HG02759 (cell line): ENCODE data around the gene BAIAP2L1.

Experiments used
- ATAC-seq: cut with Tn5 transposase; IDR thresholded peaks from one replicate; pipeline ENCODE4 v1.9.1; 2021; ENCODE audit warnings: mild to moderate bottlenecking, moderate library complexity; ENCODE audit not compliant: unreplicated experiment

Gene BAIAP2L1

GRCh38 chr7:98360221-98361130, 40.4 kb downstream of the BAIAP2L1 start:
- ATAC-seq: no peak

- ATAC-seq: no peak
Measured at GRCh38 chr7:98359395-98359794, 41.5 kb downstream of the BAIAP2L1 start.

GRCh38 chr7:98358706-98359105, 42.2 kb downstream of the BAIAP2L1 start:
- ATAC-seq: no peak

- no peak for ATAC-seq
Measured at GRCh38 chr7:98357751-98358161, 43.1 kb downstream of the BAIAP2L1 start.

GRCh38 chr7:98355250-98355538, 45.7 kb downstream of the BAIAP2L1 start:
- no peak for ATAC-seq

- ATAC-seq: no peak
Measured at GRCh38 chr7:98354511-98355249, 46.2 kb downstream of the BAIAP2L1 start.

- ATAC-seq: no peak
Measured at GRCh38 chr7:98354052-98354451, 46.8 kb downstream of the BAIAP2L1 start.

GRCh38 chr7:98352621-98353020, 48.3 kb downstream of the BAIAP2L1 start:
- no peak for ATAC-seq

- no peak for ATAC-seq
Measured at GRCh38 chr7:98351136-98351535, 49.8 kb downstream of the BAIAP2L1 start.

GRCh38 chr7:98348726-98349474, 52.0 kb downstream of the BAIAP2L1 start:
- ATAC-seq: no peak

GRCh38 chr7:98346515-98347069, 54.3 kb downstream of the BAIAP2L1 start:
- no peak for ATAC-seq

- no peak for ATAC-seq
Measured at GRCh38 chr7:98341106-98341505, 59.8 kb downstream of the BAIAP2L1 start.

GRCh38 chr7:98339043-98339442, 61.8 kb downstream of the BAIAP2L1 start:
- no peak for ATAC-seq

- ATAC-seq: no peak
Measured at GRCh38 chr7:98338441-98338840, 62.4 kb downstream of the BAIAP2L1 start.

GRCh38 chr7:98335411-98335977, 65.4 kb downstream of the BAIAP2L1 start:
- ATAC-seq: no peak

- no peak for ATAC-seq
Measured at GRCh38 chr7:98334081-98334480, 66.8 kb downstream of the BAIAP2L1 start.

- no peak for ATAC-seq
Measured at GRCh38 chr7:98330926-98331529, 69.9 kb downstream of the BAIAP2L1 start.

- ATAC-seq: no peak
Measured at GRCh38 chr7:98329791-98330373, 71.0 kb downstream of the BAIAP2L1 start.

GRCh38 chr7:98329100-98329790, 71.6 kb downstream of the BAIAP2L1 start:
- ATAC-seq: no peak
